ENCODE results near the gene APOL2. TPM values are rescaled to one million over a fixed set of nuclear protein-coding genes. Genes with fewer than 3 reads are reported as not detected.
A peak's percentile ranks its signal among the peaks of the same experiment; 100 is the strongest.

Gene APOL2
- 49.8 and 51.5 TPM in 2 replicates for total RNA-seq (2013; cell fraction: nucleolus; rRNA removed)
- total RNA-seq (2014; rRNA removed): 25.1 and 26.6 TPM in 2 replicates
- total RNA-seq (2014; rRNA removed; fragmentation: Illumina TruSeq; extraction: Trizol): 27.0 and 27.3 TPM in 2 replicates
- 29.0 and 32.9 TPM in 2 replicates for total RNA-seq (2021)
- 33.3 TPM for polyA plus RNA-seq (2011; ENCODE audit: low read depth)
- polyA plus RNA-seq (2011; rRNA removed): 32.6 and 39.9 TPM in 2 replicates
- 46.3 and 57.5 TPM in 2 replicates for polyA plus RNA-seq (2011; cell fraction: cytosol; rRNA removed)
- 60.3 and 68.3 TPM in 2 replicates for polyA plus RNA-seq (2011; cell fraction: nucleus; rRNA removed)
- polyA plus RNA-seq (2012): 50.1 and 55.3 TPM in 2 replicates
- 22.3 and 24.9 TPM in 2 replicates for polyA plus RNA-seq (2014; fragmentation: Illumina TruSeq; extraction: Trizol)
- polyA plus RNA-seq (2014; fragmentation: Nextera tagmentation; extraction: Ambion mirVana): 10 to 100 TPM in 1 of 2 experiments, 1 to 10 TPM in 1; 4.4 to 14.7 TPM
- 26.9 and 27.4 TPM in 2 replicates for polyA plus RNA-seq (2014; rRNA removed)
- 10 to 100 TPM; 12.3 to 13.7 TPM for polyA plus RNA-seq (2016; fragmentation: Nextera tagmentation; extraction: Ambion mirVana)
- 65.0 and 103 TPM in 2 replicates for polyA minus RNA-seq (2011; rRNA and poly(A)+ RNA removed)
- polyA minus RNA-seq (2011; cell fraction: cytosol; rRNA and poly(A)+ RNA removed): 17.5 and 18.0 TPM in 2 replicates
- 14.6 and 21.5 TPM in 2 replicates for polyA minus RNA-seq (2011; cell fraction: nucleus; rRNA and poly(A)+ RNA removed)
- percentile 94 among the genes with signal in this experiment for Bru-seq, nascent RNA
- percentile 95 among the genes with signal in this experiment for BruChase-seq, experiment 1, labeled RNA remaining after a 6-hour chase
- percentile 93 among the genes with signal in this experiment for BruChase-seq, experiment 2, labeled RNA remaining after a 2-hour chase
- long read RNA-seq, experiment 1, transcript APOL2-202 (5 exons, 2,551 nt): major isoform, 29 of 39 reads
- long read RNA-seq, experiment 1, partial matches to known transcripts: 0 of 39 reads
- long read RNA-seq, experiment 1, other reads (novel, unspliced or antisense): 9 of 39 reads
- long read RNA-seq, experiment 2, transcript APOL2-202 (5 exons, 2,551 nt): major isoform, 118 of 139 reads
- long read RNA-seq, experiment 2, partial matches to known transcripts: 3 of 139 reads
- long read RNA-seq, experiment 2, other reads (novel, unspliced or antisense): 12 of 139 reads

- Histone ChIP-seq H3K4me2 (ENCODE audit: control insufficient read depth, insufficient read depth) (peak within 1 kb of the TSS; percentile 88), H4K20me1 (ENCODE audit: control insufficient read depth, insufficient read depth) (no peaks in the 10 kb centered on the region), H3K79me2 (ENCODE audit: control insufficient read depth, insufficient read depth, low read length) (peaks cover 43% of the 10 kb centered on the region), H3K9me3 (replicated peaks; ENCODE audit: control insufficient read depth, insufficient read depth, low read length) (no peaks in the 10 kb centered on the region; the same call in 2 of the 3 replicates), H3K27me3 (replicated peaks in 1 of 2; ENCODE audit: control insufficient read depth in 2 of 2, insufficient read depth in 2 of 2, low read length in 1 of 2) (no peaks in the 10 kb centered on the region), H3K27ac (ENCODE audit: control insufficient read depth, insufficient read depth) (peak within 1 kb of the TSS; percentile 79), H3K4me1 (ENCODE audit: control insufficient read depth, insufficient read depth, low read length) (peaks cover 23% of the 10 kb centered on the region), H3K4me3 (peak within 1 kb of the TSS; percentile 96), H3K9ac (ENCODE audit: control insufficient read depth, insufficient read depth, low read length) (peak within 1 kb of the TSS; percentile 65), H2AFZ (ENCODE audit: control insufficient read depth, low read depth, low read length) (peak within 1 kb of the TSS; percentile 92), H3K36me3 (ENCODE audit: control insufficient read depth in 2 of 2, insufficient read depth in 2 of 2, low read length in 1 of 2) (peaks cover 0 to 10% of the 10 kb centered on the region in 2 experiments; a peak in 1 of 4 replicates)
- ATAC-seq (peak; percentile 98), FAIRE-seq (peak; percentile 92), DNase-seq (ENCODE audit: low read depth, low spot score) (peak; percentile 75)
- ChIA-PET SMC1A (ENCODE audit: uncharacterized antibody, unreplicated experiment) (interaction anchor here (0.9 to 9.5 kb wide), 15 partner anchors 11 to 140 kb away, joined by 3 to 165 read pairs (median 6); partner anchors contain the start of genes APOL1 and APOL3), RAD21 (ENCODE audit: unreplicated experiment) (interaction anchor here (0.7 to 4.7 kb wide), 13 partner anchors 14 to 242 kb away, joined by 3 to 100 read pairs (median 6); partner anchors contain the start of genes APOL1, APOL3 and APOL4), CTCF (interaction anchor here (0.5 to 8.0 kb wide), 29 partner anchors 8 to 299 kb away, joined by 3 to 153 read pairs (median 4); partner anchors contain the start of gene APOL1), POLR2A (interaction anchor here (0.8 to 7.7 kb wide), 6 partner anchors 8 to 242 kb away, joined by 3 to 99 read pairs (median 5); partner anchors contain the start of genes APOL1 and TXN2)
- WGBS (ENCODE audit: insufficient coverage, insufficient replicate concordance, low lambda C conversion rate, missing lambda C conversion rate): 21% methylated on average over 13 of the region's 13 CpGs
- in situ Hi-C loops (cut with MboI): no loop called here
- intact Hi-C loops (cut with micrococcal nuclease; ENCODE audit: unreplicated experiment): loop anchor here (5.0 kb wide), 1 partner anchor 38 kb away; no protein-coding TSS in a partner anchor
- no TSS peak for BruUV-seq (replicated peaks)
- TF ChIP-seq RELB (IDR thresholded peaks at IDR 0.05; ENCODE audit: low read depth) (peak; percentile 4; the same call in 1 of the 2 replicates), FOXK2 (IDR thresholded peaks at IDR 0.05) (peak; percentile 92), SMAD1 (IDR thresholded peaks at IDR 0.05; ENCODE audit: low read depth, partially characterized antibody) (no peak), CTCF (IDR thresholded peaks at IDR 0.05 in 2 of 3, conservative IDR thresholded peaks at IDR 0.05 in 1 of 3; ENCODE audit: control insufficient read depth in 2 of 3, extremely low read depth in 1 of 3, insufficient read depth in 1 of 3, low read depth in 3 of 3, low read length in 3 of 3) (peak; percentile 77), ZNF592 (IDR thresholded peaks at IDR 0.05) (peak; percentile 74; the same call in 1 of the 2 replicates), ETV6 (conservative IDR thresholded peaks at IDR 0.05 in 1 of 2, IDR thresholded peaks at IDR 0.05 in 1 of 2; ENCODE audit: borderline replicate concordance in 1 of 2, low read depth in 1 of 2) (no peak)
Observed at GRCh38 chr22:36239401-36240171, at the start of gene APOL2. APOL2 (minus strand) TSS chr22:36239527; CDS start chr22:36233162, 6,365 bp downstream.
